OCI-LY7 (cell line): Measurements from ENCODE around the gene CLEC4F.

Experiments used
- EZH2phosphoT487 ChIP-seq: fragments of 200-600 bp; sonication (generic); IDR thresholded peaks from 2 replicates; pipeline ENCODE4 v1.6.1; 2018; ENCODE audit warnings: low read depth, borderline replicate concordance, mild to moderate bottlenecking, mixed run types, antibody characterized with exemption, low read length, moderate library complexity, mixed read lengths
- TF ChIP-seq, protein P1 (sequence below): fragments of 200-600 bp; sonication (generic); conservative IDR thresholded peaks from 2 replicates; pipeline ENCODE4 v1.5.1; 2014; ENCODE audit warnings: mild to moderate bottlenecking, antibody characterized with exemption, low read length, moderate library complexity, mixed read lengths

DNA sequence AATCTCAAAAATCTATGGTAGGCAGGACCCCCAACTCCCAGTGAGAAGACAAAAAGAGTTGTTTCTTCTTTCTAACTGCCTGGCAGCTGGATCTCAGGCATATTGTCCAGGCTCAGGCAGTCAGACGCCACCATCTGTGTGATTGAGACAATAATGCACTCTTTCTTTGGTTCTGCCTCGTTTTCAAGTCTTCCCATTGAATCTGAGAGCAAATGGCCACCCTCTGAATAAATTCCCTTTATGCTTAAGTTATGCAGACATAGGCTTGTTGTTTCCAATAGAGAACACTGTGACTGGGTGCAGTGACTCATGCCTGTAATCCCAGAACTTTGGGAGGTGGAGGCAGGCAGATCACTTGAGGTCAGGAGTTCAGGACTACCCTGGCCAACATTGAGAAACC, 30.5 kb upstream of the CLEC4F start:
- TF ChIP-seq, protein P1, sequence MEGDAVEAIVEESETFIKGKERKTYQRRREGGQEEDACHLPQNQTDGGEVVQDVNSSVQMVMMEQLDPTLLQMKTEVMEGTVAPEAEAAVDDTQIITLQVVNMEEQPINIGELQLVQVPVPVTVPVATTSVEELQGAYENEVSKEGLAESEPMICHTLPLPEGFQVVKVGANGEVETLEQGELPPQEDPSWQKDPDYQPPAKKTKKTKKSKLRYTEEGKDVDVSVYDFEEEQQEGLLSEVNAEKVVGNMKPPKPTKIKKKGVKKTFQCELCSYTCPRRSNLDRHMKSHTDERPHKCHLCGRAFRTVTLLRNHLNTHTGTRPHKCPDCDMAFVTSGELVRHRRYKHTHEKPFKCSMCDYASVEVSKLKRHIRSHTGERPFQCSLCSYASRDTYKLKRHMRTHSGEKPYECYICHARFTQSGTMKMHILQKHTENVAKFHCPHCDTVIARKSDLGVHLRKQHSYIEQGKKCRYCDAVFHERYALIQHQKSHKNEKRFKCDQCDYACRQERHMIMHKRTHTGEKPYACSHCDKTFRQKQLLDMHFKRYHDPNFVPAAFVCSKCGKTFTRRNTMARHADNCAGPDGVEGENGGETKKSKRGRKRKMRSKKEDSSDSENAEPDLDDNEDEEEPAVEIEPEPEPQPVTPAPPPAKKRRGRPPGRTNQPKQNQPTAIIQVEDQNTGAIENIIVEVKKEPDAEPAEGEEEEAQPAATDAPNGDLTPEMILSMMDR = no peak
- TF ChIP-seq EZH2phosphoT487 = no peak
